Ascending aorta (tissue), 2 donors: ENCODE data around the gene ORMDL2. TPM values are rescaled to one million over a fixed set of nuclear protein-coding genes. Genes with fewer than 3 reads are reported as not detected.
"Not testable (repeated sequence)": the region's sequence is repeated elsewhere in the genome, so short reads cannot be mapped to it uniquely, and the experiment has no call there.

Source experiments
- DNase-seq, 2 donors: peaks; one replicate each; pipeline ENCODE4 v3.0.0-alpha.2; 2019; ENCODE audit warnings: low spot score in 2 of 2
- H3K27ac ChIP-seq, 2 donors: fragments of 200-600 bp; sonication (generic); one replicate each; pipeline ENCODE4 v1.5.1; 2016 to 2017; ENCODE audit warnings: mild to moderate bottlenecking in 1 of 2
- H3K27me3 ChIP-seq: fragments of 200-600 bp; sonication (generic); one replicate; pipeline ENCODE4 v1.5.1; 2017
- H3K36me3 ChIP-seq, 2 donors: fragments of 200-600 bp; sonication (generic); one replicate each; pipeline ENCODE4 v1.5.1; 2016
- H3K4me1 ChIP-seq, 2 donors: fragments of 200-600 bp; sonication (generic); one replicate each; pipeline ENCODE4 v1.5.1; 2016 to 2017; ENCODE audit warnings: mild to moderate bottlenecking in 1 of 2
- H3K4me3 ChIP-seq, 2 donors: fragments of 200-600 bp; sonication (generic); one replicate each; pipeline ENCODE4 v1.5.1; 2016 to 2017; ENCODE audit warnings: mild to moderate bottlenecking in 1 of 2
- H3K9me3 ChIP-seq, 2 donors: fragments of 200-600 bp; sonication (generic); one replicate each; pipeline ENCODE4 v1.5.1; 2016
- CTCF ChIP-seq, 3 experiments: fragments of 200-600 bp in 2 of 3; fragments of 450-650 bp in 1 of 3; sonication (generic) in 2 of 3; IDR thresholded peaks; one replicate each; pipeline ENCODE4 v1.5.1; 2016 to 2019; ENCODE audit warnings: antibody characterized with exemption in 3 of 3, mild to moderate bottlenecking in 1 of 3, moderate library complexity in 1 of 3
- intact Hi-C: fragments of 100-400 bp; cut with DNase I; formaldehyde crosslinking; loops from one replicate; pipeline ENCODE4 v1.15.1; 2023
- total RNA-seq: library from RNA; depleted of rRNA; stranded (reverse); fragments of >200 nt; gene quantifications from one replicate; pipeline ENCODE4 v1.1.0, GENCODE V29; 2016

ORMDL2 gene
- total RNA-seq, 1 donor from 2014 or later: 13.8 TPM

GRCh38 chr12:55830601-55831446, 13.0 kb downstream of the ORMDL2 start:
- peak in 1 of 2 donors; percentile 89 for DNase-seq
- no peak for TF ChIP-seq CTCF (IDR thresholded peaks at IDR 0.05)
- peak overlapping the region; percentile 92 to 99 for H3K27ac ChIP-seq
- no peaks in the 10 kb centered on the region for H3K27me3 ChIP-seq
- H3K4me1 ChIP-seq: peaks cover 8 to 29% of the 10 kb centered on the region in 2 donors
- H3K9me3 ChIP-seq: no peaks in the 10 kb centered on the region
- peaks cover under 1 to 2% of the 10 kb centered on the region in 2 donors for H3K36me3 ChIP-seq
- intact Hi-C loops: loop anchor here (1.0 kb wide), 1 partner anchor 16 kb away; no protein-coding TSS in a partner anchor
- H3K4me3 ChIP-seq: peak overlapping the region; percentile 75 to 99

- intact Hi-C loops: no loop called here
- no peaks in the 10 kb centered on the region for H3K27me3 ChIP-seq
- peak overlapping the region; percentile 75 to 99 for H3K4me3 ChIP-seq
- H3K4me1 ChIP-seq: peaks cover 8 to 26% of the 10 kb centered on the region in 2 donors
- no peak for TF ChIP-seq CTCF (IDR thresholded peaks at IDR 0.05)
- H3K27ac ChIP-seq: peak overlapping the region; percentile 92 to 99
- peaks cover 2 to 4% of the 10 kb centered on the region in 2 donors for H3K36me3 ChIP-seq
- no peak for DNase-seq
- no peaks in the 10 kb centered on the region for H3K9me3 ChIP-seq
These were observed 13.6 kb downstream of the ORMDL2 start for GRCh38 chr12:55831447-55831815.

GRCh38 chr12:55833056-55833455, 15.2 kb downstream of the ORMDL2 start:
- H3K9me3 ChIP-seq: no peaks in the 10 kb centered on the region
- DNase-seq: no peak
- H3K27ac ChIP-seq: peak overlapping the region in 1 of 2 donors; percentile 11
- no peaks in the 10 kb centered on the region for H3K27me3 ChIP-seq
- peaks cover 5 to 15% of the 10 kb centered on the region in 2 donors for H3K4me1 ChIP-seq
- intact Hi-C loops: no loop called here
- no peak overlapping the region for H3K4me3 ChIP-seq
- TF ChIP-seq CTCF (IDR thresholded peaks at IDR 0.05): no peak
- peaks cover 2 to 14% of the 10 kb centered on the region in 2 donors for H3K36me3 ChIP-seq

GRCh38 chr12:55834400-55834799, 16.6 kb downstream of the ORMDL2 start:
- DNase-seq, intact Hi-C loops, H3K4me3 ChIP-seq, H3K27me3 ChIP-seq, H3K4me1 ChIP-seq, H3K9me3 ChIP-seq, H3K27ac ChIP-seq: not testable (repeated sequence)
- peaks cover 4 to 14% of the 10 kb centered on the region in 2 donors for H3K36me3 ChIP-seq

- peaks cover 0 to 4% of the 10 kb centered on the region in 2 donors for H3K4me1 ChIP-seq
- no peak for TF ChIP-seq CTCF (IDR thresholded peaks at IDR 0.05)
- H3K4me3 ChIP-seq: no peak overlapping the region
- intact Hi-C loops: no loop called here
- H3K27ac ChIP-seq: no peak overlapping the region
- peaks cover 6 to 18% of the 10 kb centered on the region in 2 donors for H3K36me3 ChIP-seq
- H3K9me3 ChIP-seq: no peaks in the 10 kb centered on the region
- H3K27me3 ChIP-seq: no peaks in the 10 kb centered on the region
- no peak for DNase-seq
These were observed 20.5 kb downstream of the ORMDL2 start for GRCh38 chr12:55838361-55838760.
